IMR-90 (cell line): ENCODE data around the gene DNMT3B.

ENCODE experiments used
- CEBPB ChIP-seq: IDR thresholded peaks from 2 replicates; pipeline ENCODE4 v1.6.1; 2012; ENCODE audit warnings: low read depth, low read length, improper control_type of control experiment
- MAFK ChIP-seq: IDR thresholded peaks from 2 replicates; pipeline ENCODE4 v1.6.1; 2012; ENCODE audit warnings: low read depth, low read length, improper control_type of control experiment
- MAZ ChIP-seq: IDR thresholded peaks from 2 replicates; pipeline ENCODE4 v1.6.1; 2012; ENCODE audit warnings: low read depth, mild to moderate bottlenecking, low read length, improper control_type of control experiment, moderate library complexity, borderline replicate concordance
- MXI1 ChIP-seq: IDR thresholded peaks from 2 replicates; pipeline ENCODE4 v1.6.1; 2012; ENCODE audit warnings: low read depth, mild to moderate bottlenecking, low read length, moderate library complexity, borderline replicate concordance
- POLR2A ChIP-seq: IDR thresholded peaks from 2 replicates; pipeline ENCODE4 v1.6.1; 2012; ENCODE audit warnings: mild to moderate bottlenecking, low read depth, low read length
- RAD21 ChIP-seq: IDR thresholded peaks from 2 replicates; pipeline ENCODE4 v1.6.1; 2012; ENCODE audit warnings: low read length, improper control_type of control experiment
- RCOR1 ChIP-seq: IDR thresholded peaks from 2 replicates; pipeline ENCODE4 v1.6.1; 2012; ENCODE audit warnings: mild to moderate bottlenecking, low read length, improper control_type of control experiment; ENCODE audit not compliant: insufficient replicate concordance
- RFX5 ChIP-seq: IDR thresholded peaks from 2 replicates; pipeline ENCODE4 v1.8.0; 2012; ENCODE audit warnings: low read depth, mild to moderate bottlenecking, low read length, moderate library complexity
- SMC3 ChIP-seq: fragments of 150-350 bp; IDR thresholded peaks from 2 replicates; pipeline ENCODE4 v1.6.1; 2016; ENCODE audit warnings: low read depth, mild to moderate bottlenecking, antibody characterized with exemption, low read length, moderate library complexity
- TF ChIP-seq, protein P1 (sequence below): conservative IDR thresholded peaks from 2 replicates; pipeline ENCODE4 v1.5.1; 2012; ENCODE audit warnings: mild to moderate bottlenecking, low read depth, low read length, improper control_type of control experiment
- TF ChIP-seq, protein P2 (sequence below): fragments of 150-350 bp; IDR thresholded peaks from 2 replicates; pipeline ENCODE4 v1.6.1; 2016; ENCODE audit warnings: low read depth, mild to moderate bottlenecking, low read length, moderate library complexity, borderline replicate concordance

DNA sequence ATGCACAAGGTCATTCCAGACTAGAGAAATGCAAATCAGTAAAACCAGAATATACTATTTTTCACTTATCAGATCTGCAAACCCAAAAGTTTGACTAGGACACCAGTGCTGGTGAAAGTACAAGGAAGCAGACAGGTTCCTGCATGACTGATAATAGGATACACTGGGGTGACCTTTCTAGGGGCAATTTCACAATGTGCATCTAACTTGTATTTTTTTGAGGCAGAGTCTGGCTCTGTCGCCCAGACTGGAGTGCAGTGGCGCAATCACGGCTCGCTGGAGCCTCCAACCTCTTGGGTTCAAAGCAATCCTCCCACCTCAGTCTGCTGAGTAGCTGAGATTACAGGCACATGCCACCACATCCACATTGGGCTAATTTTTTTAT lies 30.3 kb upstream of the DNMT3B start:
- TF ChIP-seq, protein P1, sequence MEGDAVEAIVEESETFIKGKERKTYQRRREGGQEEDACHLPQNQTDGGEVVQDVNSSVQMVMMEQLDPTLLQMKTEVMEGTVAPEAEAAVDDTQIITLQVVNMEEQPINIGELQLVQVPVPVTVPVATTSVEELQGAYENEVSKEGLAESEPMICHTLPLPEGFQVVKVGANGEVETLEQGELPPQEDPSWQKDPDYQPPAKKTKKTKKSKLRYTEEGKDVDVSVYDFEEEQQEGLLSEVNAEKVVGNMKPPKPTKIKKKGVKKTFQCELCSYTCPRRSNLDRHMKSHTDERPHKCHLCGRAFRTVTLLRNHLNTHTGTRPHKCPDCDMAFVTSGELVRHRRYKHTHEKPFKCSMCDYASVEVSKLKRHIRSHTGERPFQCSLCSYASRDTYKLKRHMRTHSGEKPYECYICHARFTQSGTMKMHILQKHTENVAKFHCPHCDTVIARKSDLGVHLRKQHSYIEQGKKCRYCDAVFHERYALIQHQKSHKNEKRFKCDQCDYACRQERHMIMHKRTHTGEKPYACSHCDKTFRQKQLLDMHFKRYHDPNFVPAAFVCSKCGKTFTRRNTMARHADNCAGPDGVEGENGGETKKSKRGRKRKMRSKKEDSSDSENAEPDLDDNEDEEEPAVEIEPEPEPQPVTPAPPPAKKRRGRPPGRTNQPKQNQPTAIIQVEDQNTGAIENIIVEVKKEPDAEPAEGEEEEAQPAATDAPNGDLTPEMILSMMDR, result no peak
- no peak for TF ChIP-seq POLR2A
- no peak for TF ChIP-seq MAFK
- no peak for TF ChIP-seq SMC3
- TF ChIP-seq, protein P2, sequence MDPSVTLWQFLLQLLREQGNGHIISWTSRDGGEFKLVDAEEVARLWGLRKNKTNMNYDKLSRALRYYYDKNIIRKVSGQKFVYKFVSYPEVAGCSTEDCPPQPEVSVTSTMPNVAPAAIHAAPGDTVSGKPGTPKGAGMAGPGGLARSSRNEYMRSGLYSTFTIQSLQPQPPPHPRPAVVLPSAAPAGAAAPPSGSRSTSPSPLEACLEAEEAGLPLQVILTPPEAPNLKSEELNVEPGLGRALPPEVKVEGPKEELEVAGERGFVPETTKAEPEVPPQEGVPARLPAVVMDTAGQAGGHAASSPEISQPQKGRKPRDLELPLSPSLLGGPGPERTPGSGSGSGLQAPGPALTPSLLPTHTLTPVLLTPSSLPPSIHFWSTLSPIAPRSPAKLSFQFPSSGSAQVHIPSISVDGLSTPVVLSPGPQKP, result no peak
- no peak for TF ChIP-seq RCOR1
- TF ChIP-seq RAD21, result no peak
- no peak for TF ChIP-seq MXI1
- no peak for TF ChIP-seq MAZ
- TF ChIP-seq RFX5, result no peak
- peak; percentile 86 for TF ChIP-seq CEBPB
